AG10803 (cell line): ENCODE measurements around the gene CTNNAL1.

Experiments
- DNase-seq: peaks from one replicate; pipeline ENCODE4 v3.0.0; 2010; ENCODE audit warnings: low read depth
- H3K4me3 ChIP-seq: 2 replicates; pipeline ENCODE4 v1.5.1; 2011; ENCODE audit warnings: mild to moderate bottlenecking, low read length, control low read depth
- TF ChIP-seq, protein P1 (sequence below): conservative IDR thresholded peaks from 2 replicates; pipeline ENCODE4 v1.5.1; 2011; ENCODE audit warnings: mild to moderate bottlenecking, low read length, control low read depth, inconsistent platforms

CTNNAL1 gene

GRCh38 chr9:109048822-109049221 is 35.5 kb upstream of the CTNNAL1 start:
- DNase-seq = no peak
- TF ChIP-seq, protein P1, sequence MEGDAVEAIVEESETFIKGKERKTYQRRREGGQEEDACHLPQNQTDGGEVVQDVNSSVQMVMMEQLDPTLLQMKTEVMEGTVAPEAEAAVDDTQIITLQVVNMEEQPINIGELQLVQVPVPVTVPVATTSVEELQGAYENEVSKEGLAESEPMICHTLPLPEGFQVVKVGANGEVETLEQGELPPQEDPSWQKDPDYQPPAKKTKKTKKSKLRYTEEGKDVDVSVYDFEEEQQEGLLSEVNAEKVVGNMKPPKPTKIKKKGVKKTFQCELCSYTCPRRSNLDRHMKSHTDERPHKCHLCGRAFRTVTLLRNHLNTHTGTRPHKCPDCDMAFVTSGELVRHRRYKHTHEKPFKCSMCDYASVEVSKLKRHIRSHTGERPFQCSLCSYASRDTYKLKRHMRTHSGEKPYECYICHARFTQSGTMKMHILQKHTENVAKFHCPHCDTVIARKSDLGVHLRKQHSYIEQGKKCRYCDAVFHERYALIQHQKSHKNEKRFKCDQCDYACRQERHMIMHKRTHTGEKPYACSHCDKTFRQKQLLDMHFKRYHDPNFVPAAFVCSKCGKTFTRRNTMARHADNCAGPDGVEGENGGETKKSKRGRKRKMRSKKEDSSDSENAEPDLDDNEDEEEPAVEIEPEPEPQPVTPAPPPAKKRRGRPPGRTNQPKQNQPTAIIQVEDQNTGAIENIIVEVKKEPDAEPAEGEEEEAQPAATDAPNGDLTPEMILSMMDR = no peak
- H3K4me3 ChIP-seq = no peak overlapping the region

- TF ChIP-seq, protein P1 = no peak
- H3K4me3 ChIP-seq = no peak overlapping the region
- no peak for DNase-seq
These were observed 34.0 kb upstream of the CTNNAL1 start for GRCh38 chr9:109047259-109047658.

- H3K4me3 ChIP-seq = no peak overlapping the region
- TF ChIP-seq, protein P1 = no peak
- no peak for DNase-seq
These were observed 33.0 kb upstream of the CTNNAL1 start for GRCh38 chr9:109046346-109046745.

GRCh38 chr9:109043578-109043977 is 30.3 kb upstream of the CTNNAL1 start:
- no peak for DNase-seq
- TF ChIP-seq, protein P1 = no peak
- no peak overlapping the region for H3K4me3 ChIP-seq

GRCh38 chr9:109040571-109040970 is 27.3 kb upstream of the CTNNAL1 start:
- no peak for DNase-seq
- no peak overlapping the region for H3K4me3 ChIP-seq
- TF ChIP-seq, protein P1 = no peak

DNA sequence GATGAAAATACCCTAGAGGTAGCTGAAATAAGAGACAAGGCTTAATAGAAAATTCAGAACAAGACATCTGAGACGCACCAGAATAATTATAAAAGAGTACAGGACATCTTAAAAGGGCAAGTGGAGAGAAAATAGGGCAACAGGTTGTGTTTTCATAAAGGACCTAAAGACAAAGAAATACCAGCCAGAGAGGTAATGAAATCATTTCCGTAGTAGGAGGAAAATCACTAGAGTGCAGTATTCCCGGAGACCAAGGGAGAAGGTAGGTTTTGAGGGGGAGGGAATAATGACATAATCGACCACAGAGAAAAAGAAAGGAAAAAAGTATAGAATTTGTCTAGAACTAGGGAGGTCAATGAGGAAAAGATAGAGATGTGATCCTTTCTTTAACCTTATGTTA is 26.2 kb upstream of the CTNNAL1 start:
- TF ChIP-seq, protein P1 = no peak
- no peak overlapping the region for H3K4me3 ChIP-seq
- no peak for DNase-seq

DNA sequence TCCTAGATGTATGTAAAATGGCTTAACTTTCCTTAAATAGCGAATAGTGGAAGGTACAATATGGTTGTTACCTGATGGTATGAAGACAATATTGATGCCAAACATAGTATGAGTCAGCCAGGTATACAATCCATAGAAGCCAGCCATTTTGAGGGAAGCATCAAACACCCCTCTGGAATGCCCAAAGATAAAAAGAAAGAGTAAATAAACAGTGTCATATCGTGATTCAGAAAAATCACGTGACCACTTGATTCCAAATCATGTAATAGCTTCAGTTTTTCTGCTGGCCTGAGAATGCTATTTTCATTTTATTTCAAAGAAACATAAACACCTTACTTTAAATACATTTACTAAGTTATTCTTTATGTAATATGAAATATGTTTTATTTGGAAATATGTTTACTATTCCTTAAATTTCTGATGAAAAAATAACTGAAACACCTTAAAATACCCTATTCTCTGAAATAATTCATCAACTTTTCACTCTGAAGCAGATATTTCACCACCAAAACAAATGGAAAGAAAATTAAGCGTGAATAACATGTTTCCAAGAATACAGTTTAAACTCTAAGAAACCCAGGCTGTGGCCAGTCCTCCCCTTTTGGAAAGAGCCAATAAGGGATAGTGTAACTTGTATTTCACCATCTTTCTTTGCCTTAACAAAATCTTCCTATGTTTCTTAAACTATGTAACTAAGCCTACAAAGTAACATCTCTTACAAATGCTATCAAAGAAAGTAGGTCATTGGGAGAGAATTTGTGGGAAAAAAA is 24.8 kb upstream of the CTNNAL1 start:
- no peak for DNase-seq
- TF ChIP-seq, protein P1 = no peak
- no peak overlapping the region for H3K4me3 ChIP-seq
